ENCODE results near the gene CTSZ. TPM values are rescaled to one million over a fixed set of nuclear protein-coding genes. Genes with fewer than 3 reads are reported as not detected.

The CTSZ gene
- total RNA-seq, 1 experiment from 2014 or later = 113 TPM

DNA sequence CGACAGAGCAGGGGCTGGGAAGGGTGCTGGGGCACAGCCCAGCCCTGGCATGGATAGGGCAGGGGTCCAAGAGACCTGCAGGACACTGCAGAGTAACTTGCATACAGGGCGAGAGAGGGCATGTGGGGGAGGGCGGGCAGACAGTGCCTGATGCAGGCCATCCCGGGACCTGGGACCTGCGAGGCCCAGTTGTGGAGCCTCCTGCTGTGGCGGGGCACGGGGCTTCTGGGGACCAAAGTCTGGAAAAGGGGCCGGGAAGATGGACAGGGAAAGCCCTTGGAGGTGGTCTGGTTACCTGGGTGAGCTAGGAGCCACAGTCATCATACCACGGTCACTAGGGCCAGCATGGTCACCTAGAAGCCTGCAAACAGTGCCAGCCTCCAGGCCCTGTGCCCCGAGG, 11.8 kb upstream of the CTSZ start:
- ChIA-PET POLR2A (no interaction called here), CTCF (no interaction called here)
- H3K9me3 ChIP-seq (ENCODE audit: control insufficient read depth, insufficient read depth, low read depth, low read length) = no peaks in the 10 kb centered on the region
- in situ Hi-C loops (cut with HindIII; ENCODE audit: low pct_unique_long_range_greater_than_20kb, low sequenced_read_pairs) (no loop called here), intact Hi-C loops (cut with micrococcal nuclease; ENCODE audit: unreplicated experiment) (no loop called here)
- H3K36me3 ChIP-seq (ENCODE audit: control insufficient read depth, insufficient read depth, low read length) = no peaks in the 10 kb centered on the region
- H3K4me1 ChIP-seq (ENCODE audit: control insufficient read depth, insufficient read depth, low read length) = no peaks in the 10 kb centered on the region
- no peak overlapping the region for H3K4me3 ChIP-seq (ENCODE audit: low read depth in 2 of 2, low read length in 2 of 2)
- no peak overlapping the region for H3K27ac ChIP-seq (ENCODE audit: low read length)
- ATAC-seq = no peak
- no TSS peak for BruUV-seq (replicated peaks)
- H3K27me3 ChIP-seq (ENCODE audit: control insufficient read depth, insufficient read depth, low read length) = no peaks in the 10 kb centered on the region
- no peak for DNase-seq (ENCODE audit: low read depth, low spot score)
- TF ChIP-seq SIN3A (IDR thresholded peaks at IDR 0.05; ENCODE audit: borderline replicate concordance, insufficient read depth, low read depth, low read length) (no peak), TCF7L2 (IDR thresholded peaks at IDR 0.05; ENCODE audit: low read depth, low read length) (no peak), POLR2AphosphoS5 (IDR thresholded peaks at IDR 0.05; ENCODE audit: low read depth, low read length) (no peak)
- TF ChIP-seq, protein P1, sequence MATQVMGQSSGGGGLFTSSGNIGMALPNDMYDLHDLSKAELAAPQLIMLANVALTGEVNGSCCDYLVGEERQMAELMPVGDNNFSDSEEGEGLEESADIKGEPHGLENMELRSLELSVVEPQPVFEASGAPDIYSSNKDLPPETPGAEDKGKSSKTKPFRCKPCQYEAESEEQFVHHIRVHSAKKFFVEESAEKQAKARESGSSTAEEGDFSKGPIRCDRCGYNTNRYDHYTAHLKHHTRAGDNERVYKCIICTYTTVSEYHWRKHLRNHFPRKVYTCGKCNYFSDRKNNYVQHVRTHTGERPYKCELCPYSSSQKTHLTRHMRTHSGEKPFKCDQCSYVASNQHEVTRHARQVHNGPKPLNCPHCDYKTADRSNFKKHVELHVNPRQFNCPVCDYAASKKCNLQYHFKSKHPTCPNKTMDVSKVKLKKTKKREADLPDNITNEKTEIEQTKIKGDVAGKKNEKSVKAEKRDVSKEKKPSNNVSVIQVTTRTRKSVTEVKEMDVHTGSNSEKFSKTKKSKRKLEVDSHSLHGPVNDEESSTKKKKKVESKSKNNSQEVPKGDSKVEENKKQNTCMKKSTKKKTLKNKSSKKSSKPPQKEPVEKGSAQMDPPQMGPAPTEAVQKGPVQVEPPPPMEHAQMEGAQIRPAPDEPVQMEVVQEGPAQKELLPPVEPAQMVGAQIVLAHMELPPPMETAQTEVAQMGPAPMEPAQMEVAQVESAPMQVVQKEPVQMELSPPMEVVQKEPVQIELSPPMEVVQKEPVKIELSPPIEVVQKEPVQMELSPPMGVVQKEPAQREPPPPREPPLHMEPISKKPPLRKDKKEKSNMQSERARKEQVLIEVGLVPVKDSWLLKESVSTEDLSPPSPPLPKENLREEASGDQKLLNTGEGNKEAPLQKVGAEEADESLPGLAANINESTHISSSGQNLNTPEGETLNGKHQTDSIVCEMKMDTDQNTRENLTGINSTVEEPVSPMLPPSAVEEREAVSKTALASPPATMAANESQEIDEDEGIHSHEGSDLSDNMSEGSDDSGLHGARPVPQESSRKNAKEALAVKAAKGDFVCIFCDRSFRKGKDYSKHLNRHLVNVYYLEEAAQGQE (IDR thresholded peaks at IDR 0.05; ENCODE audit: insufficient read depth in 1 of 2, low read depth in 2 of 2, low read length in 1 of 2) = no peak
- TF ChIP-seq, protein P2, sequence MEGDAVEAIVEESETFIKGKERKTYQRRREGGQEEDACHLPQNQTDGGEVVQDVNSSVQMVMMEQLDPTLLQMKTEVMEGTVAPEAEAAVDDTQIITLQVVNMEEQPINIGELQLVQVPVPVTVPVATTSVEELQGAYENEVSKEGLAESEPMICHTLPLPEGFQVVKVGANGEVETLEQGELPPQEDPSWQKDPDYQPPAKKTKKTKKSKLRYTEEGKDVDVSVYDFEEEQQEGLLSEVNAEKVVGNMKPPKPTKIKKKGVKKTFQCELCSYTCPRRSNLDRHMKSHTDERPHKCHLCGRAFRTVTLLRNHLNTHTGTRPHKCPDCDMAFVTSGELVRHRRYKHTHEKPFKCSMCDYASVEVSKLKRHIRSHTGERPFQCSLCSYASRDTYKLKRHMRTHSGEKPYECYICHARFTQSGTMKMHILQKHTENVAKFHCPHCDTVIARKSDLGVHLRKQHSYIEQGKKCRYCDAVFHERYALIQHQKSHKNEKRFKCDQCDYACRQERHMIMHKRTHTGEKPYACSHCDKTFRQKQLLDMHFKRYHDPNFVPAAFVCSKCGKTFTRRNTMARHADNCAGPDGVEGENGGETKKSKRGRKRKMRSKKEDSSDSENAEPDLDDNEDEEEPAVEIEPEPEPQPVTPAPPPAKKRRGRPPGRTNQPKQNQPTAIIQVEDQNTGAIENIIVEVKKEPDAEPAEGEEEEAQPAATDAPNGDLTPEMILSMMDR (IDR thresholded peaks at IDR 0.05) = no peak

DNA sequence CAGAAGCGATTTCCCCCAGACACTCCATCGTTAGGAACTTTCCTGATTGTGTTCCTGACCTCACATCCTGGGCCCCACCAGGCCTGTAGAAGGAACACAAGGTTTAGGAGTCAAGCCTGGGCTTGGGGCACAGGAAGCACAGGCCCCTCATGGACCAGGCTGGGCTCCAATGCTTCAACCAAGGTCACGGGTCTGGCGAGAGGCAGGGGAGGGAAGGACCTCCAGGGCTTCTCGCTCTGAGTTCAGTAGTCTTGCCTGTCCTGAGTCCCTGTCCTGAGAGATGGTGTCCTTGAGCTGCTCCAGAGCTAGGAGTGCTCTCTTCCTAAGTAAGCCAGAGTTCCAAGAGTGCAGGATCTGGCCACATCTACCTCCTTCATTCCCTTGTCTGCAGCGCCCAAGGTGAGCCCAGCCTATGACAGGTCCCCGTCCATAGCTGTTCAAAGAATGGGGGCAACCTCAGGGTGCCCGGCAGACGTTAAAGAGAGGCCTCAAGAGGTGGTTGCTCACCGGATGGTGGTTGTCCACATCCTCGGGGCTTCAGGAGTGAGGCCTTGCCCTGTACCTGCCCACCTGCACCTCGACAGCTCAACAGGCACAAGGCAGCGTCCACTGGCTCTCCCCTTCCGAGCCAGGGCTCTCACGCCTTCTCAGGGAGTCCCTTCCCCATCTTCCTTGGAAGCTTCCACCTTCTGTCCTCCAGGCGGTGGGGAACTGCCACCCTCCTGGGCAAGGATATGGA, 10.6 kb upstream of the CTSZ start:
- Histone ChIP-seq H3K4me3 (ENCODE audit: low read depth in 2 of 2, low read length in 2 of 2) (no peak overlapping the region), H3K27ac (ENCODE audit: low read length) (no peak overlapping the region), H3K4me1 (ENCODE audit: control insufficient read depth, insufficient read depth, low read length) (no peaks in the 10 kb centered on the region), H3K9me3 (ENCODE audit: control insufficient read depth, insufficient read depth, low read depth, low read length) (no peaks in the 10 kb centered on the region), H3K36me3 (ENCODE audit: control insufficient read depth, insufficient read depth, low read length) (no peaks in the 10 kb centered on the region), H3K27me3 (ENCODE audit: control insufficient read depth, insufficient read depth, low read length) (no peaks in the 10 kb centered on the region)
- ATAC-seq (no peak), DNase-seq (ENCODE audit: low read depth, low spot score) (no peak)
- ChIA-PET CTCF (no interaction called here), POLR2A (interaction anchor here (0.6 to 0.8 kb wide), 2 partner anchors 8 to 9 kb away, joined by 3 to 10 read pairs; no protein-coding TSS in a partner anchor)
- TF ChIP-seq, protein P1 (IDR thresholded peaks at IDR 0.05; ENCODE audit: insufficient read depth in 1 of 2, low read depth in 2 of 2, low read length in 1 of 2) = no peak
- no peak for TF ChIP-seq TCF7L2 (IDR thresholded peaks at IDR 0.05; ENCODE audit: low read depth, low read length)
- no peak for TF ChIP-seq SIN3A (IDR thresholded peaks at IDR 0.05; ENCODE audit: borderline replicate concordance, insufficient read depth, low read depth, low read length)
- no peak for TF ChIP-seq POLR2AphosphoS5 (IDR thresholded peaks at IDR 0.05; ENCODE audit: low read depth, low read length)
- TF ChIP-seq, protein P2 (IDR thresholded peaks at IDR 0.05) = no peak
- BruUV-seq (replicated peaks) = no TSS peak
- in situ Hi-C loops (cut with HindIII; ENCODE audit: low pct_unique_long_range_greater_than_20kb, low sequenced_read_pairs) (no loop called here), intact Hi-C loops (cut with micrococcal nuclease; ENCODE audit: unreplicated experiment) (no loop called here)

Measured in Panc1 (cell line).